Hematopoietic multipotent progenitor cell treated with erythropoietin and hydrocortisone succinate and interleukin-3 and kit ligand, for 8 days (in vitro differentiated cells): Measurements from ENCODE around the gene PTPN18.
"Not testable (repeated sequence)": the region's sequence is repeated elsewhere in the genome, so short reads cannot be mapped to it uniquely, and the experiment has no call there.

Experiments used
- DNase-seq: peaks from one replicate; pipeline ENCODE4 v3.0.0-alpha.2; 2015

Gene PTPN18, protein sequence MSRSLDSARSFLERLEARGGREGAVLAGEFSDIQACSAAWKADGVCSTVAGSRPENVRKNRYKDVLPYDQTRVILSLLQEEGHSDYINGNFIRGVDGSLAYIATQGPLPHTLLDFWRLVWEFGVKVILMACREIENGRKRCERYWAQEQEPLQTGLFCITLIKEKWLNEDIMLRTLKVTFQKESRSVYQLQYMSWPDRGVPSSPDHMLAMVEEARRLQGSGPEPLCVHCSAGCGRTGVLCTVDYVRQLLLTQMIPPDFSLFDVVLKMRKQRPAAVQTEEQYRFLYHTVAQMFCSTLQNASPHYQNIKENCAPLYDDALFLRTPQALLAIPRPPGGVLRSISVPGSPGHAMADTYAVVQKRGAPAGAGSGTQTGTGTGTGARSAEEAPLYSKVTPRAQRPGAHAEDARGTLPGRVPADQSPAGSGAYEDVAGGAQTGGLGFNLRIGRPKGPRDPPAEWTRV

GRCh38 chr2:130355578-130356431, at the start of gene PTPN18:
Gene PTPN18 (plus strand): TSS chr2:130356056. CDS start chr2:130356108, 52 bp downstream.
- peak; percentile 79 for DNase-seq

DNA sequence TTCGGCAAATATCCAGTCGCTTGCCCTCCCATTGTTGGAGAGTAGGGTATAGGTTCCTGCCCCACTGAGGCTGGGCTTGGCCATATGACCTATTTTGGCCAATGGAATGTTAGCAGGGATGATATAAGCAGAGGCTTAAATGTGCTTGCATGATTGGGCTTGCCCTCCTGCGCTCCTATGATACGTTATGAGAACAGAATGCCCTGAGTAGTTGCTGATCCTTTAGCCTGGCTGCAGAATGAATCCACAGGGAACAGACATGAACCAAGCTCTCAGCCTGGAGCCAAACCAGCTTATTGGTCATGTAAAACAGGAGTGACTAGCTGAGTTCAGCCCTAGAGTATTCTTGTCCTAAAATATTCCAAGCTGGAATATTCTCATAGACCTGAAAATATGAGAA, 48.0 kb upstream of the PTPN18 start:
- no peak for DNase-seq

DNA sequence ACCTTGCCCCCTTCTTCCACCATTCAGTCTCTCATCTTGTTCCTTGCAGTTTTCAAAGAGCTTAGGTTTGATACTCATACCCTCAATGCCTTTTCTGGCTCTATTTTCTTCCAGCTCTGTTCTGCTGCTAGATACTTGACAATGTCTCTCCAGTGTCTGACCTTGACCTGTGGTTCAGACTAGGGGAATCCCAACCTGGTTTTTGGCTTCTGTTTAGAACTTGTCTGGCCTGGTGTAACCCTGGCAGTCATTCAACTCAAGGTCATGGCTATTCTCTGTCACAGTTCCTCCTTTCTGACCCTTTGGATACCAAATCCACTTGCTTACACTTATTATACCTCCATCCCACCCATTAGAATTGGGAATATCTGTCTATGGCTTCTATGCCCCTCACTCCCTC, 45.0 kb upstream of the PTPN18 start:
- no peak for DNase-seq

DNA sequence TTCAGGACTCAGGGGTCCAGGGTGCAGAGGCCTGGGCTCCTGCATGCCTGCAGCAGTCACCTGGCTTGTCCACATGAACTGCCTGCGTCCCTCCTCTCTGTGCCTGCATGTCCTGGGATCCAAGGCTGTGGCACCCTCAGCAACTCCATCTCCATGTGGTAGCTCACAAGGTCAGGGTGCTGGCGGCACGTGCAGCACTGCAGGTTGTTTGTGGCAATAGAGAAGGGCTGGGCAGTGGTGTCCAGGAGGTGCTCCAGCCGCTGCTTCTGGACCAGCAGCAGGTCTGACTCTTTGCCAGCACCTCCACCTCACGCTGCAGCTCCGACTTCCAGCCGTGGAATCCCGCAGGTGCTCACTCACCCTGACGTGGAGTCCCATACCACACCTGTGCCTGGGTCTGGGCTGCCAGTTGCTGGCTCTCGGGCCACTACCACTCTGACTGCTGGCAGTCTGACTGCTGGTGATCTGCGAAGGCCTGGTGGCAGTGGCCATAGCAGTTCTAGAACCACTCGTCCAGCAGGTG, 42.0 kb upstream of the PTPN18 start:
- DNase-seq: no peak

DNA sequence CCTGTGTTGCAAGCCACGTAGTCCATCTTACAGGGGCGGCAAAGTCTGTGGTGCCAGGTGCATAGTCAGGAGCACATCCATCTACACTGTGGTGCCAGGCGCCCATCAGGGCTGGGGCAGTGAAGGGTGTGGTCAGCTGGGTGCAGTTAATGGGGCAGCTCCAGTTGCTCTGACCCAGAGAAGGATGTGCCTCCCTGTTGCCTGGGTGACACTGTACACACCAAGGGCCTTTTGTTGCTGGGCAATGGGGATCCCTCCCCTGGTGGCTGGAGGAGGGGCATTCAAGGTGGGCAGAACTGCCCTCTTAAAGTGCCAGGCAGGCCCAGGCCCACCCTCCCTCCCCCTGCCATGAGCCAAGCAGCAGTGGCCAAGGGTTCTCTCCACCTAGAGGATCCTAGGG, 41.5 kb upstream of the PTPN18 start:
- no peak for DNase-seq

DNA sequence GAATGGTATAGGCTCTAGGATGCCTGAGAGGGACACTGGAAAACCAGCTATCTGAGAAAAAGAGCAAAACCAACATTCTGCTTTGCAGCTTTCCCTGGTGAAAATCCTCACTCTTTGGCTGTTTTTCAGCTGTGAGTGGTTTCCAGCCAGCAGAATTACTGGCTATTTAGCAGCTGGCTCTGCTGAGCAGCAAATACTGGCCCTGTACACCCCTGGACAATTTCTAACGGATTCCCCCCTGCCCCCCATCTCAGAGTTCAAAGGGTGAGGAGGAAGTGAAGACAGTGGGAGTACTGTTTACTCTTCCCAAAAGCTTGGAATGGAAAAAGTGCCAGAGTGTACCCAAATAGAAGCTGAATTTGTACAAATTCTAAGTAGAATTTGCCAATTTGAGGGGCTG, 39.3 kb upstream of the PTPN18 start:
- no peak for DNase-seq

DNA sequence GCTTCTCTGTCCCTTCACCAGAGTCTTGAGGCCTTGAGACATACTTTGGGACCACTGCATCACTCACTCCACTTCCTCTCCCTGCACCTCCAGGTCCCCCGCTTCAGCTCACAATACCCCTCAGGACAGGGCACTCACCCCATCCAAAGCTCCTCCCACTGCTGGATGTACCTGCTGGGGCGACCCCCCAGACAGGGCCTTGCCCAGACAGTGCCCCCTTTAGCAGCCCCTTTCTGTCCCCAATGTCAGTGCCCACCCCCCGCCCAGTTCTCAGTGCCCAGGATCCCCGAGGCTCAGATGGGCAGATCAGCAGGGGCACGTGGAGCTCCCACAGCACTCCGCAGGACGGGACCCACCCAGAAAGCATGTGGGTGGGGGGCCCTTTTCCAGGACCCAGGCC, 37.0 kb upstream of the PTPN18 start:
- DNase-seq: no peak

DNA sequence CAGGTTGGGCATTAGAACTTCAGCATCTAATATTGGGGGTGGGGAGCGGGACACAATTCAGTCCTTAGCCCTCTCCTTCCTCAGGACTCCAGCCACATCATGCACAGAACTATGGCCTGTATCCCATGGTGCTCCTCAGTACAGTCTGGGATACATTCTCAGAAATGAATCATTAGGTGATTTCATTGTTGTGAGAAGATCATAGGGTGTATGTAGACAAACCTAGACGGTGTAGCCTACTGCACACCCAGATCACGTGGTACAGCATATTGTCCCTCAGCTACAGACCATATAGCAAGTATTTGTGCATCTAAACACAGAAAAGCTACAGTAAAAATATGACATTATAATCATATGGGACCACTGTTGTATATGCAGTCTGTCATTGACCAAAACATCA, 36.3 kb upstream of the PTPN18 start:
- no peak for DNase-seq

GRCh38 chr2:130327703-130328527, 27.9 kb upstream of the PTPN18 start:
- DNase-seq: no peak

DNA sequence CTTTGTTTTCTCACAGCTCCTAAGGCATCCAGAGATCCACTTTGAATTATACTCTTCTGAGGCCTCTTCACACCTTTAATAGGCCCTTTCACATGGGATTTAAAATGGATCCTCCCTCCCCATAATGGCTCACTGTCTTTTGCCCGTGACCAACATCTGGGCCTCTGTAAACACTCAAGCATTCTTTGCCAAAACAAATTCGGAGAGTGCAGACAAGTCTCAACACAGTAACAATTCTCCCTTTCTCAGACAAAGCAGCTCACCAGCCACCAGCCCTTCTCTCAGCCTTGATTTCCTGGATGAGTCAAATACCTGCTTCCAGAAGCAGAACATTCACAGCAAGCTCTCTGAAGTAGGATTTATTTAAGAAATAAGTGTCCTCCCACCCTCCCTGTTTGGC, 27.1 kb upstream of the PTPN18 start:
- no peak for DNase-seq

GRCh38 chr2:130332271-130333073, 23.4 kb upstream of the PTPN18 start:
- DNase-seq: peak; percentile 69

DNA sequence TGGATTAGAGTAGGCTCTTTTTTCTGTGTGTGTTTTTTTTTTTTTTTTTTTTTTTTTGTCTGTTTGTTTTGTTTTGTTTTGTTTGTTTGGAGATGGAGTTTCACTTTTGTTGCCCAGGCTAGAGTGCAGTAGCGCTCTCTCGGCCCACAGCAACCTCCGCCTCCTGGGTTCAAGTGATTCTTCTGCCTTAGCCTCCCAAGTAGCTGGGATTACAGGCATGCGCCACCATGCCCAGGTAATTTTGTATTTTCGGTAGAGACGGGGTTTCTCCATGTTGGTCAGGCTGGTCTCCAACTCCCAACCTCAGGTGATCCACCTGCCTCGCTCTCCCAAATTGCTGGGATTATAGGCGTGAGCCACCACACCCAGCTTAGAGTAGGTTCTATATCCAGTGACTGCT, 22.6 kb upstream of the PTPN18 start:
- DNase-seq: not testable (repeated sequence)

DNA sequence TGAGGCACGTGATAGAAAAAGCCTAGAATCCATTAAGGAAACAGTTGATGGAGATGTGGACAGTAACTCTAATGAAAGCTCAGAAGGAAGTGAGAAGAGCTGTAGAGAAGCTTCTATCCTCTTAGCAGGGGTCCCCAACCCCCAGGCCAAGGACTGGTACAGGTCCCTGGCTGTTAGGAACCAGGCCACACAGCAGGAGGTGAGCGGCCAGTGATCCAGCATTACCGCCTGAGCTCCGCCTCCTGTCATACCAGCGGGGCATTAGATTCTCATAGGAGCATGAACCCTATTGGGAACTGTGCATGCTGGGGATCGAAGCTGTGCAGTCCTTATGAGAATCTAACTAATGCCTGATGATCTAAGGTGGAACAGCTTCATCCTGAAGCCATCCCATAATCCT, 21.8 kb upstream of the PTPN18 start:
- no peak for DNase-seq

GRCh38 chr2:130335226-130335625, 20.6 kb upstream of the PTPN18 start:
- no peak for DNase-seq

GRCh38 chr2:130336150-130336876, 19.5 kb upstream of the PTPN18 start:
- DNase-seq: no peak

DNA sequence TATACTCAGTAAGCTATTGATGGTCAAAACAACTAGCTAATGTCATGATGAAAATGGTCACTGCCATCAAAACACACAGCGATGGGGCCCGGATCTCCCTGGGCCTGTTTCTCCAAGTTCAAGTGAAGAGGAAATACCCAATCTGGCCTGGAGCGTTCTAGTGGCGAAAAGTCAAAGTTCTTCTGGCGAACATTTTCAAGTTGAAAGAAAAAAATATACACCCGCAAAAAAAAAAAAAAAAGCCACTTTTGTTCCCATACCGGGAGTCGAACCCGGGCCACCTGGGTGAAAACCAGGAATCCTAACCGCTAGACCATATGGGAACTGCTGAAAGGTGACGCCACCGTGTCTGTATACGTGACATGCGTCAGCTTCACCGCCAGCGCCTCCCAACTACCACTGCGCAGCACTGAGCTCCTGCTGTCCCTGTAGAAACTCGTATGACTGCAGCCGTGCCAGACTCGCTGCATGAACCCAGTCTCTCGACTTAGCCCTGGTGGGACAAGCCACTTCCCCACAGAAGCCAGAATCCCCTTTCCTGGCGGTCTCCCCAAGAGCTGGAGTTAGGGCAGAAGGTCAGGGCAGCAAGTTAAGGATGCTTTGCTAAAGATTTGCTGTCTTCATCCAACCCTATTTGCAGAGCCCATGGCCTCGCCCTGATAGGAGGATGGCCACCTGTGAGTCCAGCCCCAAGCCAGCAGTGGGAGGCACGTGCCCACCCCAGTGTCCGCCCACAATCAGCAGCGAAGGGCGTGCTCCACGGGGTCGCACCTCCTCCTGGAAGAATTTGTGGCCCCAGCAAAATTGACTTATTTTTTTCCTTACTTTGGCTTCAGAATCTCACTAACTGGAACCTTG, 18.8 kb upstream of the PTPN18 start:
- peak; percentile 50 for DNase-seq

DNA sequence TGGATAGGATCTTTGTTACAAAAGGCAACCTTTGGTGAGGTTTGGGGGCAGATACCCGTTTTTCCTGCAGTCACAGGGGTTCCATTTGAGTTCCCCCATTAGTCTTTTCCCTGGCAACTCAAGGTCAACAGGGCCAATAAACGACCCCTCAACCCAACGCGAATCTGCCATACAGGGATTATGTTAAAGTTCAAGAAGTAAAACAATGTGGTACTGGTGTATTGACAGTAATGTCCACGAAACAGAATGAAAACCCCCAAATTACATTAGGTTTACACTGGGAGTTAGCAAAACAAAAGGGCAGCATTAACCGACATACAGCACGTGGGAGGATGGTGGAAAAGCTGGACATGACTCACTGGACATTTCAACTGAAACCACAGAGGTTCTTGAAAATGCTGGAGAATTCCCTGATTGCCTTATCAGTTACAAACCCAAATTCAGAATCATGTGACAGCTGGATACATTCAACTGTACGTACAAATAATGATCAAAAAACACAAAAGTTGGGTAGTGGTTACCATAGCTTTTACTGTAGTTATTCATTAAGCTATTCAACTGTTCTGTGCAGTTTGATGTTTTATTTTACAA, 18.0 kb upstream of the PTPN18 start:
- no peak for DNase-seq

- no peak for DNase-seq
Observed at GRCh38 chr2:130338793-130339345, 17.0 kb upstream of the PTPN18 start.
